Testis (tissue), 2 donors: Measurements from ENCODE around the gene OPCML.

Experiments
- CTCF ChIP-seq, 3 experiments: fragments of 450-650 bp in 2 of 3; fragments of 200-600 bp in 1 of 3; sonication (generic) in 1 of 3; IDR thresholded peaks; one replicate each; pipeline ENCODE4 v1.5.1; 2016 to 2019; ENCODE audit warnings: antibody characterized with exemption in 3 of 3, mild to moderate bottlenecking in 2 of 3, moderate library complexity in 1 of 3
- POLR2A ChIP-seq: fragments of 450-650 bp; IDR thresholded peaks from one replicate; pipeline ENCODE4 v1.6.1; 2017; ENCODE audit warnings: antibody characterized with exemption, mild to moderate bottlenecking, moderate library complexity

- TF ChIP-seq CTCF (IDR thresholded peaks at IDR 0.05), result no peak
- TF ChIP-seq POLR2A, result no peak
Observed at GRCh38 chr11:132665205-132665604, 867.1 kb downstream of the OPCML start.
